Muscle of arm (tissue), 12 donors: ENCODE measurements around the gene MRPS7. TPM values are rescaled to one million over a fixed set of nuclear protein-coding genes. Genes with fewer than 3 reads are reported as not detected.

Experiments used
- DNase-seq: peaks from one replicate; pipeline ENCODE4 v3.0.0-alpha.2; 2013
- polyA plus RNA-seq, 12 donors: library from polyadenylated mRNA; unstranded; fragments of 120-200 nt; gene quantifications; one replicate each; pipeline ENCODE4 v1.2.1, GENCODE V29; 2013; ENCODE audit not compliant: insufficient read length in 12 of 12

MRPS7 gene
- polyA plus RNA-seq, 12 donors: 34.6 to 65.3 (median 57.7) TPM; not detected in 1

- DNase-seq: no peak
Measured at GRCh38 chr17:75301502-75302206, 40.0 kb downstream of the MRPS7 start.

GRCh38 chr17:75307957-75308731, 46.5 kb downstream of the MRPS7 start:
- no peak for DNase-seq

- no peak for DNase-seq
Measured at GRCh38 chr17:75308732-75309629, 47.3 kb downstream of the MRPS7 start.

GRCh38 chr17:75313941-75314551, 52.4 kb downstream of the MRPS7 start:
- no peak for DNase-seq

- DNase-seq: no peak
Measured at GRCh38 chr17:75315541-75316243, 54.0 kb downstream of the MRPS7 start.

Other genes with a start within 250 kb of the MRPS7 start
- 10 to 100 TPM in 11 of 12 donors, not detected in 1; 13.8 to 23.6 (median 22.2) TPM for gene MRPL58, start 249.2 kb upstream of the MRPS7 start, polyA plus RNA-seq
- 100 to 1,000 TPM in 11 of 12 donors, not detected in 1; 181 to 277 (median 254) TPM for gene ATP5PD, start 214.9 kb upstream of the MRPS7 start, polyA plus RNA-seq
- 10 to 100 TPM in 11 of 12 donors, not detected in 1; 10.5 to 23.8 (median 22.4) TPM for gene KCTD2, start 214.7 kb upstream of the MRPS7 start, polyA plus RNA-seq
- gene SLC16A5, start 173.9 kb upstream of the MRPS7 start, polyA plus RNA-seq: 10 to 100 TPM in 2 of 12 donors, 1 to 10 TPM in 8, not detected in 2; 5.3 to 17.4 (median 8.1) TPM
- 1 to 10 TPM in 11 of 12 donors, not detected in 1; 5.0 to 8.4 (median 6.7) TPM for gene ARMC7, start 151.9 kb upstream of the MRPS7 start, polyA plus RNA-seq
- 10 to 100 TPM in 11 of 12 donors, not detected in 1; 27.9 to 72.5 (median 37.0) TPM for gene NT5C, start 130.1 kb upstream of the MRPS7 start, polyA plus RNA-seq
- gene JPT1, start 107.4 kb upstream of the MRPS7 start, polyA plus RNA-seq: 100 to 1,000 TPM in 11 of 12 donors, not detected in 1; 156 to 369 (median 296) TPM
- gene SUMO2, start 78.9 kb upstream of the MRPS7 start, polyA plus RNA-seq: 100 to 1,000 TPM in 11 of 12 donors, not detected in 1; 315 to 505 (median 392) TPM
- 10 to 100 TPM in 11 of 12 donors, not detected in 1; 26.4 to 66.3 (median 43.9) TPM for gene NUP85, start 56.2 kb upstream of the MRPS7 start, polyA plus RNA-seq
- 10 to 100 TPM in 11 of 12 donors, not detected in 1; 27.8 to 68.7 (median 37.4) TPM for gene GGA3, start 273 bp upstream of the MRPS7 start, polyA plus RNA-seq
- gene MIF4GD, start 9.4 kb downstream of the MRPS7 start, polyA plus RNA-seq: 10 to 100 TPM in 9 of 12 donors, 1 to 10 TPM in 2, not detected in 1; 9.3 to 14.9 (median 12.2) TPM
- 1 to 10 TPM in 10 of 12 donors, not detected in 2; 4.1 to 7.5 (median 5.8) TPM for gene SLC25A19, start 27.6 kb downstream of the MRPS7 start, polyA plus RNA-seq
- 100 to 1,000 TPM; 114 to 448 (median 175) TPM for gene GRB2, start 143.8 kb downstream of the MRPS7 start, polyA plus RNA-seq
- gene TMEM94, start 194.8 kb downstream of the MRPS7 start, polyA plus RNA-seq: 10 to 100 TPM in 11 of 12 donors, not detected in 1; 43.9 to 87.2 (median 57.4) TPM